ENCODE measurements around the gene KIAA0408. TPM values are rescaled to one million over a fixed set of nuclear protein-coding genes. Genes with fewer than 3 reads are reported as not detected.
"Not testable (repeated sequence)": the region's sequence is repeated elsewhere in the genome, so short reads cannot be mapped to it uniquely, and the experiment has no call there.

Gene KIAA0408
- total RNA-seq, 8 experiments from 2014 or later, result 0.10 to 46.4 (median 33.1) TPM

GRCh38 chr6:127428562-127428961 is 30.6 kb downstream of the KIAA0408 start:
- ATAC-seq (replicated peaks in 6 of 8); H3K4me1 ChIP-seq (replicated peaks in 1 of 2); H3K27ac ChIP-seq; in situ Hi-C loops (cut with MboI; ENCODE audit: low pct_unique_long_range_greater_than_20kb in 2 of 9, low sequenced_read_pairs in 9 of 9, unreplicated experiment in 9 of 9); H3K4me3 ChIP-seq: not testable (repeated sequence)
- WGBS, 10 experiments, result 33 to 98% (median 90%) methylated on average over 1 to 9 of the region's 9 CpGs

GRCh38 chr6:127423921-127424320 is 35.3 kb downstream of the KIAA0408 start:
- H3K4me1 ChIP-seq (replicated peaks in 1 of 2), result no peaks in the 10 kb centered on the region
- in situ Hi-C loops (cut with MboI; ENCODE audit: low pct_unique_long_range_greater_than_20kb in 2 of 9, low sequenced_read_pairs in 9 of 9, unreplicated experiment in 9 of 9), result no loop called here
- 69 to 100% (median 95%) methylated on average over 1 to 2 of the region's 2 CpGs for WGBS, 10 experiments
- H3K27ac ChIP-seq, result no peak overlapping the region
- no peak overlapping the region for H3K4me3 ChIP-seq
- ATAC-seq (replicated peaks in 6 of 8), result no peak

GRCh38 chr6:127421164-127421563 is 38.0 kb downstream of the KIAA0408 start:
- in situ Hi-C loops (cut with MboI; ENCODE audit: low pct_unique_long_range_greater_than_20kb in 2 of 9, low sequenced_read_pairs in 9 of 9, unreplicated experiment in 9 of 9); H3K4me3 ChIP-seq; ATAC-seq (replicated peaks in 6 of 8); H3K4me1 ChIP-seq (replicated peaks in 1 of 2); H3K27ac ChIP-seq: not testable (repeated sequence)
- WGBS, 10 experiments, result 0 to 100% (median 68%) methylated on average over 1 to 3 of the region's 3 CpGs; no CpG with 5 or more reads in 4 of the 10 experiments

- Histone ChIP-seq H3K4me1 (replicated peaks in 1 of 2) (peaks cover 0 to 8% of the 10 kb centered on the region in 2 donors), H3K27ac (no peak overlapping the region), H3K4me3 (no peak overlapping the region)
- in situ Hi-C loops (cut with MboI; ENCODE audit: low pct_unique_long_range_greater_than_20kb in 2 of 9, low sequenced_read_pairs in 9 of 9, unreplicated experiment in 9 of 9), result no loop called here
- WGBS, 10 experiments, result 0 to 56% (median 9%) methylated on average over 1 to 2 of the region's 2 CpGs; no CpG with 5 or more reads in 2 of the 10 experiments
- ATAC-seq (replicated peaks in 6 of 8), result peak; percentile 48 to 100 (median 82)
Observed at GRCh38 chr6:127420556-127420955, 38.6 kb downstream of the KIAA0408 start.

GRCh38 chr6:127415096-127415495 is 44.1 kb downstream of the KIAA0408 start:
- in situ Hi-C loops (cut with MboI; ENCODE audit: low pct_unique_long_range_greater_than_20kb in 2 of 9, low sequenced_read_pairs in 9 of 9, unreplicated experiment in 9 of 9), result no loop called here
- Histone ChIP-seq H3K4me3 (no peak overlapping the region), H3K4me1 (replicated peaks in 1 of 2) (peaks cover 6 to 13% of the 10 kb centered on the region in 2 donors), H3K27ac (no peak overlapping the region)
- no peak for ATAC-seq (replicated peaks in 6 of 8)
- WGBS, 10 experiments, result 50 to 100% (median 86%) methylated on average over 1 to 2 of the region's 2 CpGs; no CpG with 5 or more reads in 1 of the 10 experiments

- peak in 2 of 8 experiments; percentile 21 to 39 for ATAC-seq (replicated peaks in 6 of 8)
- in situ Hi-C loops (cut with MboI; ENCODE audit: low pct_unique_long_range_greater_than_20kb in 2 of 9, low sequenced_read_pairs in 9 of 9, unreplicated experiment in 9 of 9); H3K4me3 ChIP-seq; H3K27ac ChIP-seq: not testable (repeated sequence)
- 81 to 100% methylated on average over 1 to 3 of the region's 4 CpGs; no CpG with 5 or more reads in 8 of the 10 experiments for WGBS, 10 experiments
- H3K4me1 ChIP-seq (replicated peaks in 1 of 2), result peaks cover 6 to 13% of the 10 kb centered on the region in 2 donors
Observed at GRCh38 chr6:127413123-127413522, 46.1 kb downstream of the KIAA0408 start.

- in situ Hi-C loops (cut with MboI; ENCODE audit: low pct_unique_long_range_greater_than_20kb in 2 of 9, low sequenced_read_pairs in 9 of 9, unreplicated experiment in 9 of 9); H3K27ac ChIP-seq; ATAC-seq (replicated peaks in 6 of 8); H3K4me3 ChIP-seq: not testable (repeated sequence)
- peaks cover 6 to 13% of the 10 kb centered on the region in 2 donors for H3K4me1 ChIP-seq (replicated peaks in 1 of 2)
- WGBS, 10 experiments, result 73 to 100% (median 92%) methylated on average over 3 to 8 of the region's 8 CpGs
Observed at GRCh38 chr6:127412016-127412415, 47.2 kb downstream of the KIAA0408 start.

Other genes starting within 250 kb of the KIAA0408 start
- gene RNF146, start 192.5 kb downstream of the KIAA0408 start, total RNA-seq, result 10 to 100 TPM; 34.8 to 80.8 (median 63.6) TPM
- 10 to 100 TPM; 48.7 to 85.8 (median 64.8) TPM for gene ECHDC1, start 115.8 kb downstream of the KIAA0408 start, total RNA-seq
- under 1 TPM in 5 of 8 experiments, not detected in 3; 0.18 to 0.96 (median 0.36) TPM for gene C6orf58, start 117.8 kb upstream of the KIAA0408 start, total RNA-seq